NCI-H345 treated with DMSO at 0.1 percent for 48 hours (cell line): ENCODE measurements around the gene SLC12A4.
A peak's percentile ranks its signal among the peaks of the same experiment; 100 is the strongest.
"Not testable (repeated sequence)": the region's sequence is repeated elsewhere in the genome, so short reads cannot be mapped to it uniquely, and the experiment has no call there.

Experiments used
- DNase-seq: peaks from one replicate; lab custom pipeline; 2025; ENCODE audit not compliant: unreplicated experiment; lab: John Stamatoyannopoulos, UW

SLC12A4 gene

DNA sequence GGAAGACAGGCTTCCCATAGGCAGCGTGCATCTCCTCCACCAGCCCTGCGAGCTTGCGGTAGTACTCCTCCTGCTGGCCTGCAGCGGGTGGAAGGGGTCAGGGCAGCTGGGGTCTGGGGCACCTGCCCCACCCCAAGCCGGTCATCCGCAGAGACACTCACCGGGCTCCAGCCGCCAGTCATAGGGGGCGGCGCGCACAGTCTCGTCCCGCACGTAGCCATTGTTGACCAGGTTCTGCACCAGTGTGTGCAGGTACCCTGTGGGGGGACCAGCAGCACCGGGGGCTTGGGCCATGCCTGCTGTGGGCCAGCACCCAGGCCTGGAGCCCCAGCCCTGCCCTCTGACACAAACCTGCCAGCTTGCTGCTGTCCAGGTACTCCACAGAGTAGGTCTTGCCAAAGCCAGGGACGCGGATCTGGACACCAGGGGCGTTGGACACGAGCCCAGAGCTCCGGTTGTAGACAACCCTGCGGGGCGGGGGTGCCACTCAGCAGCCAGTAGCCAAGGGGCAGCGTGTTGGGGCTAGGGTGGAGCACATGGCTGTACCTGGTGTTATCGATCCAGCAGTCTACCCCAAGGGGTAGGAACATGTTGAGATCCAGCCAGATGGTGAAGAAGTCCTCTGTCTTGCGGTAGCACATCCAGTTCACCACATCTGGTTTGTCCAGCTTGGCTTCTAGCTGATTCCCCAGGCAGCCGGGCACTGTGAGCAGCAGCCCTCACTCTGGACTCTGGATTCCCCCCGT lies 25.8 kb downstream of the SLC12A4 start:
- no peak for DNase-seq

GRCh38 chr16:67942200-67942509 lies 26.3 kb downstream of the SLC12A4 start:
- DNase-seq, result no peak

GRCh38 chr16:67941469-67942199 lies 26.8 kb downstream of the SLC12A4 start:
- no peak for DNase-seq

DNA sequence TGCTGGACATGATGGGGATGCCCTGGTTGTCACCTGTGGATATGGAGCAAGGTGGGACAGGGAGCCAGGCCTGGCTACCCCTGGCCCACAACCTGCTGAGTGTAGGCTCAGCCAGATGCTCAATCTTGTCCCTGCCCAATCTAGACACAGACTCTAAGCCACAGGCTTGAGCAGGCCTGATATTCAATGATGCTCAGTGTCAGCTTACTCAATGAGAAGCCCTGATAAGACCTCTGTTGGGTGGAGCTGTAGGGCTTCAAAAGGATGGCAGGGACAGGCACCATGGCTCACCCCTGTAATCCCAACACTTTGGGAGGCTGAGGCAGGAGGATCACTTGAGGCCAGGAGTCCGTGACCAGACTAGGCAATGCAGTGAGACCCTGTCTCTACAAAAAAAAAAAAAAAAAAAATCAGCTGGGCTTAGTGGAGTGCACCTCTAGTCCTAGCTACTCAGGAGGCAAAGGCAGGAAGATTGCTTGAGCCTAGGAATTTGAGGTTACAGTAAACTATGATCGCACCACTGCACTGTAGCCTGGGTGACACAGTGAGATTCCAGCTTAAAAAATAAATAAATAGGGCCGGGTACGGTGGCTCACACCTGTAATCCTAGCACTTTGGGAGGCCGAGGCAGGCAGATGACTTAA lies 27.9 kb downstream of the SLC12A4 start:
- no peak for DNase-seq

GRCh38 chr16:67939507-67940445 lies 28.7 kb downstream of the SLC12A4 start:
- no peak for DNase-seq

GRCh38 chr16:67937713-67938112 lies 30.7 kb downstream of the SLC12A4 start:
- DNase-seq, result not testable (repeated sequence)

GRCh38 chr16:67936880-67937605 lies 31.4 kb downstream of the SLC12A4 start:
- no peak for DNase-seq

- DNase-seq, result no peak
Measured at GRCh38 chr16:67936124-67936879, 32.1 kb downstream of the SLC12A4 start, which contains the start of gene PSMB10. TSS of gene PSMB10 (minus strand) at chr16:67936850. CDS start at chr16:67936749, 101 bp downstream.

GRCh38 chr16:67935402-67936123 lies 32.9 kb downstream of the SLC12A4 start:
- DNase-seq, result peak; percentile 90

- DNase-seq, result no peak
Measured at GRCh38 chr16:67935101-67935401, 33.4 kb downstream of the SLC12A4 start.

- DNase-seq, result no peak
Measured at GRCh38 chr16:67934306-67935100, 33.9 kb downstream of the SLC12A4 start.

DNA sequence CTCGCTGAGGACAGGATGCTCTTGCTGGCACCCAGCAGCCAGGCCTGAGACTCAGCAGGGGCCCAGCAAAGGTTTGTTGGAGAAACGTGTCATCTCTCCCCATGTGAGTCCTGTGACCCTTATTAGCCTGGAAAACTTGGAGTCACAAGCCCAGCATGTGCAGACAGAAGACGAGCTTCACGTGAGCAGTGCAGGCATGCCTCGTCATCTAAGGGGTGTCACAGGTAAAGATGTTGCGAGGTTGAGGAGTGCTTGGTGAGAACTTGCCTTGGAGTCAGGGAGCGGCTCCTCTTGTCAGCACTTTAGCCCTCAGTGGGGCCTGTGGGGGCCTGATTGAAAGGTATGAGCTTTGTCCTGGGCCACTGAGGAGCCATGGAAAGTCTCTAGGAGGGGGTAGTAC lies 34.6 kb downstream of the SLC12A4 start:
- no peak for DNase-seq

GRCh38 chr16:67932462-67932840 lies 36.0 kb downstream of the SLC12A4 start:
- DNase-seq, result no peak

DNA sequence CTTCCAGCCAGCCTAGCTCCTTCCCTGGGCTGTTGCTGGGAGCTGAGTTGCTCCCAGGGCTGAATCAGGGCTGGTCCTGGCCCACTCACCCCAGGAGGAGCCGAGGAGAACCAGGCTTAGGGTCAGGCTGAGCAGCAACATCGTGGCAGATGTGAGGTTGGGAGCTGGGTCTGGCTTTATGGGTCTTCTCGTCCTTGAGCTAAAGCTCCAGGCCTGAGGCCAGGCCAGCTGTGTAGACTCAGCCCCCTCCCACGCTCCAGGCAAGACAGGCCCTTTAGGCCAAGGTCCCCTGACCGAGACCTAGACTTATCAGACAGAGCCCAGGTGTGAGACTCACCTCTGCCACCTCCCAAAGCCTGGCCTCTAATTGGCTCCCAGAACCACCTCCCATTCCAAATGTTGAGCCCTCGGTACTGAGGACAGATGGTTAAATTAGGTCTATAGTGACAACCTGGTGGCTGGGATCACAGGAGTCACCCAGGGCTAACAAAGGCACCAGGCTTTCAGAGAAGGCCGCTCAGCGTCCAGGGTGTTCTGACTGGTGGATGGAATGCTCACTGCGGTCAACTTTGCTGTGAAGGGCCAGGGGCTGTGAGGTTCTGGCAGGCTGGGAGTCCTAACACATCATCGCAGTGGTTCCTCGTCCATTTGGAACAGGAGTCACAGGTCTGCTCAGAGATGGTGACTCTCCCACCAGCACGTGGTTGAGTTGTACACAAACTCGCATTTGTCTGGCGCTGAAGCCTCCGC lies 36.5 kb downstream of the SLC12A4 start, which contains the start of gene CTRL:
Gene CTRL (minus strand): TSS at position 151 of the 750 bp plus-strand sequence. CDS start 10 bp downstream, at position 141.
- DNase-seq, result no peak

DNA sequence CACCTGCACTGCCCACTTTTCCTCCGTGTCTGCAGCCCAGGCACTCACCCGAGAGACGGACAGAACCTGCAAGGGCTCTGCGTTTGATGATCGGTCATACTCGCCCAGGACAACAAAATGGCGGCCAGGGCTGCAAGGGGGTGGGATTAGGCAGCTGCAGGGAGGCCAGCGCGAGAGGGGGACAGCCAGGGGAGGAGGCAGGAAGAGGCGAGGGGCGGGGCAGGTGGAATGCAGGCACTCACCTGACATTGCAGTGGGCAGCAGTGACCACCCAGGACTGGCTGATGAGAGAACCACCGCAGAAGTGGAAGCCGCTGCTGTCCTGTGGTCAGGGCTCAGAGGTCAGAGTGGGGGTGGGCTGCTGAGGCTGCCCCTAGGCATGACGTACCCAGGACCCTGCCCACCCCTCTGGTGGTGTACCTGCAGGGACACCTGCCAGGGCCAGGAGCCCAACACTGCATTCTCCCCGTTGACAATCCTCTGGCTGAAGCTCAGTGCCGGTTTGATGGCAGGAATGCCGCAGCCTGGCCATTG lies 37.7 kb downstream of the SLC12A4 start:
- no peak for DNase-seq

GRCh38 chr16:67930191-67930590 lies 38.2 kb downstream of the SLC12A4 start:
- no peak for DNase-seq
